IPS-18c (cell line): ENCODE data around the gene POMT2.
"Not testable (repeated sequence)": the region's sequence is repeated elsewhere in the genome, so short reads cannot be mapped to it uniquely, and the experiment has no call there.

Experiments
- H3K4me3 ChIP-seq: 2 replicates; pipeline ENCODE4 v1.7.0; 2013; ENCODE audit warnings: low read depth, mild to moderate bottlenecking, low read length, moderate library complexity; ENCODE audit not compliant: insufficient read depth
- H3K9me3 ChIP-seq: one replicate; pipeline ENCODE4 v1.6.1; 2013; ENCODE audit warnings: mild to moderate bottlenecking, low read length, moderate library complexity; ENCODE audit not compliant: control insufficient read depth, insufficient read depth

The POMT2 gene

GRCh38 chr14:77329872-77330271 lies 9.2 kb upstream of the POMT2 start:
- H3K9me3 ChIP-seq = peaks cover 2% of the 10 kb centered on the region
- H3K4me3 ChIP-seq = no peak overlapping the region

- peaks cover 2% of the 10 kb centered on the region for H3K9me3 ChIP-seq
- no peak overlapping the region for H3K4me3 ChIP-seq
Observed at GRCh38 chr14:77327111-77327510, 6.4 kb upstream of the POMT2 start.

DNA sequence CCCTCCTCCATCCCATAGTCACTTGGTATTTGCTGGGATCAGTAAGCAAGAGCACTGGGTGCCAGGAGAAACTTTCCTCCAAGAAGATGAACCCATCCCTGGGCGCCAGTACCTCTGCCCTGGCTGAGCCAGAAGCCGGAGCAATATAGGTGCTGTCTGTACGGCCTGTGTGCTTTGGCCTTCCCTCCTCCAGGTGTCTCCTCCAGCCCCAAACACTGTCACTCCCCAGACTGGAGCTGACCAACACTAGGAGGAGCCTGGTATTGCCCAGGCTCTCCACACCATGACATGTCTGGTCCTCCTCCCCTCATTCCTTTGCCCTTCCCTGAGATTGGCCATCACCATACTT lies 5.0 kb upstream of the POMT2 start:
- Histone ChIP-seq H3K4me3 (no peak overlapping the region), H3K9me3 (peaks cover 2% of the 10 kb centered on the region)

DNA sequence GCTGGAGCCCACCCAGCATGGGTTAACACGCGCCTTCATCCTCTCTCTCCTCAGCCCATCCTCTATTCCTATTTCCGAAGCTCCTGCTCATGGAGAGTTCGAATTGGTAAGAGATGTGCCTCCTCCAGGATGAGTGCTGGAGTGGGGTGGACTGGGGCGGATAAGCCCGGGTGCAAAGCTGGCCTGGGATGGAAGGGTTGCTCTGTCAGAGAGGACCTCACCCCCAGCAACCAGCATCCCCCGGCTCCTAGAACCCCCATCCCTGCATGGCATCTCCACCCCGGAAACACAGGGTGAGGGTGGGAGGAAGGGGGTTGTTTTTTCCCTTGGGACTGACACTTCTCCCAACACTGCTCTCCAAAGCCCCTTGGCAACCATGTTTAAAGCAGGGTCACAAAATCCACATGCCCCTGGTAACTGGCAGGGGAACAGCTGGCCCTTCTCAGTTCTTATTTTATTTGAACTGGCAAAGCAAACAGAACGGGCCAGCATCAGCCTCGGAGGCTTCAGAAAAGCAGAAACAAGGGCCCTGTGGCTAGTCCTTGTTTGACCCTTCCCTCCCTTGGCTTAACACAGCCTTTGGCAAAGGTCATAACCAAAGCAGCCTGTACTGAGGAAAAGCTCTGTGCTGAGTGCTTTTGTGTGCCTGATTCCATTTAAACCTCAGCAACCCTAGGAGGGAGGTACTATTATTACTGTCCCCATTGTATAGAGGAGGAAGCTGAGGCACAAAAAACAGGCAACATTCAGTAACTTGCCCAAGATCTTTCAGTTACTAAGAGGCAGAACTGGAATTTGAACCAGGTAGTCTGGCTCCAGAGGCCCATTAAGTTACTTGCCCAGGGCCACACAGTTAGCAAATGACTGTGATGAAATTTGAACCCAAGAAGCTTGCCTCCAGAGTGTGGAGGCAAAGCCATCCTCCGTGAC lies 4.4 kb upstream of the POMT2 start:
- peaks cover 2% of the 10 kb centered on the region for H3K9me3 ChIP-seq
- no peak overlapping the region for H3K4me3 ChIP-seq

GRCh38 chr14:77324289-77324688 lies 3.6 kb upstream of the POMT2 start:
- Histone ChIP-seq H3K9me3 (peaks cover 2% of the 10 kb centered on the region), H3K4me3 (no peak overlapping the region)

DNA sequence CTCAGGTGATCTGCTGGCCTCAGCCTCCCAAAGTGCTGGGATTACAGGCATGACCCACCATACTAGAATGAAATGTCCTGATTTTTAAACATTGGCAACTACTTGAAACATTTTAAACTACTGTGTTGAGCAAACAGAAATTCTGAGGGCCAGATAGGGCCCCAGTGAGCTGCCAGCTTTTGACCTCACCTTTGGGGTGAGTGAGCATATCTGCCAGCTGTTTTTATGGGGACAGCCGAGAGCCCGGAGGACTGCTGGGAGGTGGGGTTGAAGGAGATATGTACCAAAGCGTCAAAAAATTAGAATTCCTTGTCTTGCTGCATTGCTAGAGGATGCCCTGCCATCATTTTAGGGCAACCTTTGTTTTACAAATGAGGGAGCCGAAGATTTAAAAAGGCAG lies 2.9 kb upstream of the POMT2 start:
- H3K9me3 ChIP-seq = peaks cover 2% of the 10 kb centered on the region

DNA sequence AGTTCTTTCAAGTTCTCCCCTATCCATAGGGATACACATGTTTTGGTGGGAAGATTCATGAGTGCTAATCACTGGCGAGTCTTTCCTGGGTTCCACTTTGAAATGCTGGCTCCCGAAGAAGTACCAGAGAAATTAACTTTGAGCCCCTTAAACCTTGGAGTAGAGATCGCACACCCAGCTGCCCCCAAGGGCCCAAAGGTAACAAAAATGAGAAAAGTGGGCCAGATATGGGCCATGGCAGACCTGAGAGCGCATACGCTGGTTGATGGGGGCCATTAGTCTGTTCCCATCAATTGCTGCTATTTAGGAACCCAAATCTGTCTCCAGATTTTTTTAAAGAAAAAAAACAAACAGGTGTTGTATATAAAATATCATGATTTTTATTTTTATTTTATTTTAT lies 2.3 kb upstream of the POMT2 start:
- peaks cover 2% of the 10 kb centered on the region for H3K9me3 ChIP-seq
- H3K4me3 ChIP-seq = no peak overlapping the region

More for the DNA sequence above, 2.9 kb upstream of the POMT2 start:
- H3K4me3 ChIP-seq = no peak overlapping the region

DNA sequence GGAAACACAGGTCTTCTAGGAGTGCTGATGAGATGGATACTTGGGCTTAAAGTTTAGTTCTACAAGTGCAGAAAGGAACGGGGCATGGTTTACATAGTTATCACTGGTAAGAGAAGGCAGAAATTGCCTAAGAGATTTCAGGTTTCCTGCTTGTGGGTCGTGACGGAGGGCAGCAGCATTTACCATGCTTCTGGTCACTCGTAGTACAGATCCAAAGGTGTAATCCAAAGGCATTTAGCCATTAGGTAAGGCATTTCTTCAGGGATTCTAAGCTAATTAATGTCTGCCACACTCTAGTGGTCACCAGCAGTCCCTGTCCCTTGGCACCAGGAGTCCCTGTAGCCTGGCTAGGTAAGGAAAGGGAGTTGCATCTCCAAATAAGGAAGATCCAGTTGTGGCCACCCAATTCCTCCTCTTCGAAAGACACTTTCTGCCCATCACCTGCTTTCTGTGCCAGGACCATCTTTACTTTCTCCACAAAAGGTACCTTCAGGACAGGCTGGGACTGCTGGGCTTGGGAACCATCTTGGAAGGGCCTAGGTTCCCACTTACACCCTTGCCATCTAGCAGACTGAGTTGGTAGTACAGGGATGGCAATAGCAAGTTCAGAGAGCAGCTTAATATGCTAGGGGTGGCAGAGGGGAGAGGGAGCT lies 1.7 kb upstream of the POMT2 start:
- Histone ChIP-seq H3K4me3 (peak overlapping the region; percentile 100), H3K9me3 (peaks cover 2% of the 10 kb centered on the region)

- 0 out of 2 replicates have a peak overlapping the region, but pooled peaks have one; percentile 20 for H3K4me3 ChIP-seq
- no peaks in the 10 kb centered on the region for H3K9me3 ChIP-seq
Observed at GRCh38 chr14:77319422-77319821, 1.3 kb downstream of the POMT2 start.

DNA sequence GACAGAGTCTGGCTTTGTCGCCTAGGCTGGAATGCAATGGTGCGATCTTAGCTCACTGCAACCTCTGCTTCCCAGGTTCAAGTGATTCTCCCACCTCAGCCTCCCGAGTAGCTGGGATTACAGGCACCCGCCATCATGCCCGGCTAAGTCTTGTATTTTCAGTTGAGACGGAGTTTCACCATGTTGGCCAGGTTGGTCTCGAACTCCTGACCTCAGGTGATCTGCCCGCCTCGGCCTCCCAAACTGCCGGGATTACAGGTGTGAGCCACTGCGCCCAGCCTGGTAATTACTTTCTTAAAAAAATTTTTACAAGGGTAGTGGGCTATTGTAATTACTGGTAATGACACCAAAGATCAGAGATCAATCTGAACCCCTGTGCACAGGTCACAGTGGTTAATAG lies 1.9 kb downstream of the POMT2 start:
- not testable (repeated sequence) for H3K9me3 ChIP-seq, H3K4me3 ChIP-seq

DNA sequence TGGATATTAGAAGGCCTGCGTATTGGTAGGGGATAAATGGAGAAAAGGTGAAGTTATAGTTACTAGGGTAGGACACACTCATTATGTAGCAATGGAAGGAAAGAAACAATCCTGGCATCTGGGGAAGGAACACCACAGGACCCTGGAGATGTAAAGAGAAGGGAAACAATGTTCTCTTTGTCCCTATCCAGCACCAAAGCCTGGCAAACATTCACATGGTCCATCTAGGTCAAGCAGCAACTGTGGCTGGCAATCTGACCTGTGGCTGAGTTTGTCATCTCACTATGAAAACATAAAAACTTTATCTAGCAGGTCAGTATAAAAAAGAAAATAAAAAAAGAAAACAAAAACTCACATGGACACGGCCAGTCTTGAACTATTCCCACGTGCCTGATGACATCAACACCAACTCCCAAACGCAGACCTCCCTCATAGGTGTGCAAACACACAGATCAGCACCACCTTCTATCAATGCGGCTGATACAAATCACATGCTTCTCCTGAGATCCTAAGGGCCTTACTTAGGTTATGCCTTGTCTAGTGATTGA lies 2.6 kb downstream of the POMT2 start:
- no peaks in the 10 kb centered on the region for H3K9me3 ChIP-seq
- H3K4me3 ChIP-seq = no peak overlapping the region

GRCh38 chr14:77316872-77317301 lies 3.8 kb downstream of the POMT2 start:
- H3K9me3 ChIP-seq = no peaks in the 10 kb centered on the region
- no peak overlapping the region for H3K4me3 ChIP-seq

DNA sequence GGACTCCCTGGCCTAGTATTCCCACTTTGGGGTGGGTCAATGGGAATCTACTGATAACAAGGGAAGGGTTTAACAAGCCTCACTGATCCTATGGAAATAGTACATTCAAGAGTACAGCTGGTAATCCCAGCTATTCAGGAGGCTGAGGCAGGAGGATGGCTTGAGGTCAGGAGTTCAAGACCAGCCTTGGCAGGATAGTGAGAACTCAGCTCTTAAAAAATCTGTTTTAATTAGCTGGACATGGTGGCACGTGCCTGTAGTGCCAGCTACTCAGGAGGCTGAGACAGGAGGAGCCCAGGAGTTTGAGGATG lies 4.5 kb downstream of the POMT2 start:
- Histone ChIP-seq H3K9me3 (no peaks in the 10 kb centered on the region), H3K4me3 (no peak overlapping the region)

DNA sequence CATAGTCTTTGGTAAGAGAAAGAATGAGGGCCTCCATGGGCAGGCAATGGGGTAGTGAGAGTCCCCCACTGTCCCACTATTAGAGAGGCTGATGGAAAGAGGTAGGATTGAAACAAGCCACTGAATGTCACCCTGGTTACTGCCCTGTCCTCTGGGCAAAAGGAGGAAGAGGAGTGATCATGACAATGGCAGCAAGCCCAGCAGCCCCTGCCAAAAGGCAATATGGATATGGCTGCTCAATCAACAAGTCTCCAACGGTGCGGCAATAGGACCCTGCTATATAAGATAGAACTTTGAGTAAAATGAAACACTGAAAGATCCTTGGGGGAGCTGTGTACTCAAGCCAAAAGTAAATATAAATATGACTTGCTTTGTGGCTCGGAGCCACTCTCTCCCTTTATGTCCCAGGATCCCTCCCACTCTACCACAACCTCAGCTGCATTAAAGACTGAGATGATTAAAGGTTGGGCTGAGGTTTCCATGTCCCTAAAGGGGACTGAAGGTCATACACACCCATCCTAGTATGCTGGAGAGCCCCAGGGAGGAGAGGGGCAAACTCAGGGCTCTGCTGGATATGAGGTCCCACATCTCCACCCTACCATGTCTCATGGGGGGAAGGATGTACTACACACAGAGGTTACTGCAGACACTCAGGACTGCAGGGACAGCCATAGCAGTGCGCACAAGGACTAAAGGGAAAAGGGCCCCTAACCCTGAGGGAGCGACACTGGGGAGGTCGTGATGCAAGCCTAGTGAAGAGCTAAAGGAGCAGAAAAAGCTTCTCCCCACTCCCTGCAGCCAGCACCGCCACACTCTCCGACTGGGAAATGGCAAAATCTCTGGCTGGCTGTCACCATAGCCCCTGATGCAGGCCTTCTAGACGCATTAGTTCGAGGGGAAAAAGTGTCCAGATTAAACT lies 5.9 kb downstream of the POMT2 start:
- Histone ChIP-seq H3K4me3 (peak overlapping the region; percentile 17; the same call in 1 of the 2 replicates), H3K9me3 (no peaks in the 10 kb centered on the region)

GRCh38 chr14:77314043-77314442 lies 6.6 kb downstream of the POMT2 start:
- H3K4me3 ChIP-seq = no peak overlapping the region

GRCh38 chr14:77313371-77313770 lies 7.3 kb downstream of the POMT2 start:
- no peaks in the 10 kb centered on the region for H3K9me3 ChIP-seq
- no peak overlapping the region for H3K4me3 ChIP-seq

More at GRCh38 chr14:77314043-77314442, 6.6 kb downstream of the POMT2 start:
- no peaks in the 10 kb centered on the region for H3K9me3 ChIP-seq

DNA sequence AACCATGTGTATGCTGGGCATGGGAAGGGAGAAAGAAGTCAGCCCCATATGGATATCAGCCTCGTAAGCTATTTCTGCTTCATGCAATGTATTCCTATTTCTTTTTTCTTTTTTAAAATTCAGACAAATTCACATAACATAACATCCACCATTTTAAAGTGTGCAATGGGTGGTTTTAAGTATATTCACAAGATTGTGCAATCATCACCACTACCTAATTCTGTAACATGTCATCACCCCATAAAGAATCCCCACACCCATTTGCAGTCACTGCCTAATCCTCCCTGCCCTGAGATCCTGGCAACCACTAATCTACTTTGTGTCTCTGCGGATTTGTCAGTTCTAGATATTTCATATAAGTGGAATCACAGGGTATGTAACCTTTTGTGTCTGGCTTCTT lies 9.5 kb downstream of the POMT2 start:
- Histone ChIP-seq H3K4me3 (no peak overlapping the region), H3K9me3 (no peaks in the 10 kb centered on the region)
